GM21447 (cell line): ENCODE measurements around the gene RAB11FIP4.
"Not testable (repeated sequence)": the region's sequence is repeated elsewhere in the genome, so short reads cannot be mapped to it uniquely, and the experiment has no call there.

Experiments
- ATAC-seq: cut with Tn5 transposase; IDR thresholded peaks from one replicate; pipeline ENCODE4 v1.9.1; 2021; ENCODE audit not compliant: unreplicated experiment

The RAB11FIP4 gene

GRCh38 chr17:31391496-31391949 is at the start of gene RAB11FIP4:
Gene RAB11FIP4, plus strand, starts transcription at chr17:31391675. Its CDS starts 178 bp downstream, at chr17:31391853.
- no peak for ATAC-seq

- ATAC-seq = not testable (repeated sequence)
These were observed 46.2 kb upstream of the RAB11FIP4 start for GRCh38 chr17:31345191-31345747.

- ATAC-seq = no peak
These were observed 42.0 kb upstream of the RAB11FIP4 start for GRCh38 chr17:31349454-31349853.

GRCh38 chr17:31355935-31356334 is 35.5 kb upstream of the RAB11FIP4 start:
- no peak for ATAC-seq

- no peak for ATAC-seq
These were observed 34.4 kb upstream of the RAB11FIP4 start for GRCh38 chr17:31357091-31357490.

GRCh38 chr17:31357839-31358394 is 33.6 kb upstream of the RAB11FIP4 start:
- ATAC-seq = no peak

- ATAC-seq = no peak
These were observed 27.5 kb upstream of the RAB11FIP4 start for GRCh38 chr17:31364012-31364411.

GRCh38 chr17:31366088-31366487 is 25.4 kb upstream of the RAB11FIP4 start:
- ATAC-seq = no peak

GRCh38 chr17:31369266-31369665 is 22.2 kb upstream of the RAB11FIP4 start:
- no peak for ATAC-seq

GRCh38 chr17:31371511-31372097 is 19.9 kb upstream of the RAB11FIP4 start:
- ATAC-seq = no peak

- ATAC-seq = no peak
These were observed 18.1 kb upstream of the RAB11FIP4 start for GRCh38 chr17:31373150-31374093.

GRCh38 chr17:31374094-31374447 is 17.4 kb upstream of the RAB11FIP4 start:
- no peak for ATAC-seq

- ATAC-seq = no peak
These were observed 17.0 kb upstream of the RAB11FIP4 start for GRCh38 chr17:31374503-31374902.

GRCh38 chr17:31378638-31379037 is 12.8 kb upstream of the RAB11FIP4 start:
- ATAC-seq = no peak

GRCh38 chr17:31379597-31380205 is 11.8 kb upstream of the RAB11FIP4 start:
- no peak for ATAC-seq

- ATAC-seq = no peak
These were observed 10.3 kb upstream of the RAB11FIP4 start for GRCh38 chr17:31381165-31381668.

GRCh38 chr17:31382668-31383275 is 8.7 kb upstream of the RAB11FIP4 start:
- ATAC-seq = not testable (repeated sequence)

GRCh38 chr17:31383488-31383887 is 8.0 kb upstream of the RAB11FIP4 start:
- not testable (repeated sequence) for ATAC-seq

- ATAC-seq = no peak
These were observed 5.8 kb upstream of the RAB11FIP4 start for GRCh38 chr17:31385428-31386285.
